Effector memory CD4-positive, alpha-beta T cell (primary cell): ENCODE data around the gene FSTL4.

Experiments used
- DNase-seq, 3 donors: peaks; one replicate each; pipeline ENCODE4 v3.0.0-alpha.2; 2020
- H3K27ac ChIP-seq: 2 replicates; pipeline ENCODE4 v1.7.0; 2013; ENCODE audit warnings: mild to moderate bottlenecking, low read length, moderate library complexity; ENCODE audit not compliant: insufficient read depth, poor library complexity, severe bottlenecking
- H3K27me3 ChIP-seq: replicated peaks from 2 replicates; pipeline ENCODE4 v1.7.0; 2013; ENCODE audit warnings: mild to moderate bottlenecking, low read length; ENCODE audit not compliant: insufficient read depth, control insufficient read depth, poor library complexity, severe bottlenecking
- H3K36me3 ChIP-seq: 2 replicates; pipeline ENCODE4 v1.7.0; 2013; ENCODE audit warnings: mild to moderate bottlenecking, low read length, moderate library complexity; ENCODE audit not compliant: control insufficient read depth, insufficient read depth
- H3K4me1 ChIP-seq: 2 replicates; pipeline ENCODE4 v1.7.0; 2013; ENCODE audit warnings: low read length, mild to moderate bottlenecking; ENCODE audit not compliant: control insufficient read depth, insufficient read depth, poor library complexity, severe bottlenecking
- H3K4me3 ChIP-seq: 2 replicates; pipeline ENCODE4 v1.7.0; 2013; ENCODE audit warnings: low read length, low read depth, mild to moderate bottlenecking; ENCODE audit not compliant: insufficient read depth, poor library complexity, severe bottlenecking
- H3K9me3 ChIP-seq: 2 replicates; pipeline ENCODE4 v1.7.0; 2013; ENCODE audit warnings: mild to moderate bottlenecking, low read length, moderate library complexity; ENCODE audit not compliant: control insufficient read depth

FSTL4 gene

GRCh38 chr5:133205204-133205603 is 407.1 kb downstream of the FSTL4 start:
- Histone ChIP-seq H3K4me1 (no peaks in the 10 kb centered on the region), H3K36me3 (no peaks in the 10 kb centered on the region), H3K27ac (no peak overlapping the region), H3K4me3 (no peak overlapping the region), H3K9me3 (no peaks in the 10 kb centered on the region), H3K27me3 (no peaks in the 10 kb centered on the region)
- no peak for DNase-seq

GRCh38 chr5:133203317-133204305 is 408.7 kb downstream of the FSTL4 start:
- Histone ChIP-seq H3K4me3 (no peak overlapping the region), H3K27me3 (no peaks in the 10 kb centered on the region), H3K9me3 (no peaks in the 10 kb centered on the region), H3K36me3 (no peaks in the 10 kb centered on the region), H3K27ac (no peak overlapping the region), H3K4me1 (no peaks in the 10 kb centered on the region)
- no peak for DNase-seq

GRCh38 chr5:133202066-133202665 is 410.2 kb downstream of the FSTL4 start:
- Histone ChIP-seq H3K9me3 (no peaks in the 10 kb centered on the region), H3K4me1 (no peaks in the 10 kb centered on the region)

GRCh38 chr5:133201310-133201709 is 411.0 kb downstream of the FSTL4 start:
- no peaks in the 10 kb centered on the region for H3K4me1 ChIP-seq
- H3K27ac ChIP-seq, result no peak overlapping the region
- no peak overlapping the region for H3K4me3 ChIP-seq
- DNase-seq, result no peak
- no peaks in the 10 kb centered on the region for H3K9me3 ChIP-seq
- H3K36me3 ChIP-seq, result no peaks in the 10 kb centered on the region
- no peaks in the 10 kb centered on the region for H3K27me3 ChIP-seq

More at GRCh38 chr5:133202066-133202665, 410.2 kb downstream of the FSTL4 start:
- H3K27ac ChIP-seq, result no peak overlapping the region
- no peak overlapping the region for H3K4me3 ChIP-seq
- H3K27me3 ChIP-seq, result no peaks in the 10 kb centered on the region
- no peak for DNase-seq
- no peaks in the 10 kb centered on the region for H3K36me3 ChIP-seq

- Histone ChIP-seq H3K36me3 (no peaks in the 10 kb centered on the region), H3K27me3 (no peaks in the 10 kb centered on the region), H3K9me3 (no peaks in the 10 kb centered on the region), H3K4me1 (no peaks in the 10 kb centered on the region), H3K4me3 (no peak overlapping the region), H3K27ac (no peak overlapping the region)
- DNase-seq, result no peak
Observed at GRCh38 chr5:133200256-133200655, 412.1 kb downstream of the FSTL4 start.

- Histone ChIP-seq H3K27me3 (no peaks in the 10 kb centered on the region), H3K36me3 (no peaks in the 10 kb centered on the region), H3K4me1 (no peaks in the 10 kb centered on the region), H3K27ac (no peak overlapping the region), H3K4me3 (no peak overlapping the region), H3K9me3 (no peaks in the 10 kb centered on the region)
- DNase-seq, result no peak
Observed at GRCh38 chr5:133199417-133200178, 412.7 kb downstream of the FSTL4 start.

GRCh38 chr5:133198511-133198910 is 413.8 kb downstream of the FSTL4 start:
- no peak overlapping the region for H3K4me3 ChIP-seq
- no peaks in the 10 kb centered on the region for H3K27me3 ChIP-seq
- no peaks in the 10 kb centered on the region for H3K4me1 ChIP-seq
- H3K36me3 ChIP-seq, result no peaks in the 10 kb centered on the region
- H3K9me3 ChIP-seq, result no peaks in the 10 kb centered on the region
- H3K27ac ChIP-seq, result no peak overlapping the region
- DNase-seq, result no peak

- Histone ChIP-seq H3K27ac (no peak overlapping the region), H3K4me1 (no peaks in the 10 kb centered on the region)
Observed at GRCh38 chr5:133196441-133197085, 415.8 kb downstream of the FSTL4 start.

GRCh38 chr5:133195250-133195649 is 417.1 kb downstream of the FSTL4 start:
- no peak overlapping the region for H3K27ac ChIP-seq
- DNase-seq, result no peak
- H3K4me1 ChIP-seq, result no peaks in the 10 kb centered on the region
- no peak overlapping the region for H3K4me3 ChIP-seq
- no peaks in the 10 kb centered on the region for H3K27me3 ChIP-seq
- H3K36me3 ChIP-seq, result no peaks in the 10 kb centered on the region
- no peaks in the 10 kb centered on the region for H3K9me3 ChIP-seq

More at GRCh38 chr5:133196441-133197085, 415.8 kb downstream of the FSTL4 start:
- Histone ChIP-seq H3K27me3 (no peaks in the 10 kb centered on the region), H3K9me3 (no peaks in the 10 kb centered on the region), H3K36me3 (no peaks in the 10 kb centered on the region), H3K4me3 (no peak overlapping the region)
- no peak for DNase-seq
